Stimulated activated CD4-positive, alpha-beta T cell treated with anti-CD3 and anti-CD28 coated beads, Interleukin-2, amount 100 ng/mL, for 4 hours (primary cell): Measurements from ENCODE around the gene TADA2A.
"Not testable (repeated sequence)": the region's sequence is repeated elsewhere in the genome, so short reads cannot be mapped to it uniquely, and the experiment has no call there.

ENCODE experiments used
- DNase-seq: peaks from one replicate; pipeline ENCODE4 v3.0.0-alpha.2; 2020; ENCODE audit warnings: low read depth

Gene TADA2A

GRCh38 chr17:37493249-37494027 is 86.8 kb downstream of the TADA2A start:
- no peak for DNase-seq

- no peak for DNase-seq
Observed at GRCh38 chr17:37494401-37494831, 87.7 kb downstream of the TADA2A start.

GRCh38 chr17:37494971-37495370 is 88.3 kb downstream of the TADA2A start:
- DNase-seq: no peak

GRCh38 chr17:37500378-37500777 is 93.7 kb downstream of the TADA2A start:
- no peak for DNase-seq

- DNase-seq: no peak
Observed at GRCh38 chr17:37502009-37502936, 95.6 kb downstream of the TADA2A start.

- DNase-seq: no peak
Observed at GRCh38 chr17:37503148-37503547, 96.5 kb downstream of the TADA2A start.

- no peak for DNase-seq
Observed at GRCh38 chr17:37505333-37505732, 98.6 kb downstream of the TADA2A start.

- DNase-seq: no peak
Observed at GRCh38 chr17:37506678-37507077, 100.0 kb downstream of the TADA2A start.

- no peak for DNase-seq
Observed at GRCh38 chr17:37507111-37507510, 100.4 kb downstream of the TADA2A start.

GRCh38 chr17:37510056-37510455 is 103.4 kb downstream of the TADA2A start:
- DNase-seq: no peak

GRCh38 chr17:37511642-37512041 is 105.0 kb downstream of the TADA2A start:
- DNase-seq: not testable (repeated sequence)

- DNase-seq: no peak
Observed at GRCh38 chr17:37512442-37513068, 105.9 kb downstream of the TADA2A start.

GRCh38 chr17:37513711-37514110 is 107.0 kb downstream of the TADA2A start:
- no peak for DNase-seq

GRCh38 chr17:37516127-37516571 is 109.5 kb downstream of the TADA2A start:
- DNase-seq: no peak

GRCh38 chr17:37517881-37518280 is 111.2 kb downstream of the TADA2A start:
- DNase-seq: no peak

GRCh38 chr17:37518826-37519225 is 112.1 kb downstream of the TADA2A start:
- no peak for DNase-seq

GRCh38 chr17:37519251-37519985 is 112.7 kb downstream of the TADA2A start:
- no peak for DNase-seq

- DNase-seq: no peak
Observed at GRCh38 chr17:37520174-37520573, 113.5 kb downstream of the TADA2A start.

- no peak for DNase-seq
Observed at GRCh38 chr17:37521821-37522220, 115.1 kb downstream of the TADA2A start.

- DNase-seq: no peak
Observed at GRCh38 chr17:37523715-37524219, 117.1 kb downstream of the TADA2A start.

GRCh38 chr17:37527249-37527851 is 120.7 kb downstream of the TADA2A start:
- peak; percentile 6 for DNase-seq
